Cerebellar nuclear complex (tissue), 1 donor: Measurements from ENCODE around the gene DNAH11.
A peak's percentile ranks its signal among the peaks of the same experiment; 100 is the strongest.

Experiments used
- DNase-seq, 2 experiments: peaks; one replicate each; lab custom pipeline; 2025; lab: John Stamatoyannopoulos, UW

Gene DNAH11

GRCh38 chr7:21550821-21551531, 8.1 kb downstream of the DNAH11 start:
- no peak for DNase-seq

GRCh38 chr7:21562385-21562784, 19.5 kb downstream of the DNAH11 start:
- DNase-seq: no peak

DNA sequence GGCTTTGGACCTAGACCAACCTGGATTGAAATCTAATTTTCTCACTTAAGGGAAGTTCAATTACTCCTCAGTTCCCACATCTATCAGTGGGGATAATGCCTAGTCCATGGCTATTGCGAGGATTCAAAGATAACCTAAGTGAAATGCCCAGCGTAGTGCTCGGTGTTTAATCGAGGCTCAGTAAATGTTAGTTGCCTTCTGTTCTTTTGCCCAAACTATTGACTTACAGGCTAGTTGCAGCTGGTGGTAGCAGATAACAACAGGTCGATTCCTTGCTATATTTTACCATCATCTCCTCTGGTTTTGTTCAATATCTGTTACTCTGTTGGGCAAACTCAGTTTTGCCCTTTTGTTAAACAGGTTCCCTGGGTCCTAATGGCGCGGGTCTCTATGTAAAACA, 22.8 kb downstream of the DNAH11 start:
- no peak for DNase-seq

- DNase-seq: no peak
These were observed 23.3 kb downstream of the DNAH11 start for GRCh38 chr7:21566094-21566493.

GRCh38 chr7:21568762-21569161, 25.9 kb downstream of the DNAH11 start:
- DNase-seq: no peak

- DNase-seq: peak in 1 of 2 experiments; percentile 14
These were observed 29.8 kb downstream of the DNAH11 start for GRCh38 chr7:21572331-21573313.

DNA sequence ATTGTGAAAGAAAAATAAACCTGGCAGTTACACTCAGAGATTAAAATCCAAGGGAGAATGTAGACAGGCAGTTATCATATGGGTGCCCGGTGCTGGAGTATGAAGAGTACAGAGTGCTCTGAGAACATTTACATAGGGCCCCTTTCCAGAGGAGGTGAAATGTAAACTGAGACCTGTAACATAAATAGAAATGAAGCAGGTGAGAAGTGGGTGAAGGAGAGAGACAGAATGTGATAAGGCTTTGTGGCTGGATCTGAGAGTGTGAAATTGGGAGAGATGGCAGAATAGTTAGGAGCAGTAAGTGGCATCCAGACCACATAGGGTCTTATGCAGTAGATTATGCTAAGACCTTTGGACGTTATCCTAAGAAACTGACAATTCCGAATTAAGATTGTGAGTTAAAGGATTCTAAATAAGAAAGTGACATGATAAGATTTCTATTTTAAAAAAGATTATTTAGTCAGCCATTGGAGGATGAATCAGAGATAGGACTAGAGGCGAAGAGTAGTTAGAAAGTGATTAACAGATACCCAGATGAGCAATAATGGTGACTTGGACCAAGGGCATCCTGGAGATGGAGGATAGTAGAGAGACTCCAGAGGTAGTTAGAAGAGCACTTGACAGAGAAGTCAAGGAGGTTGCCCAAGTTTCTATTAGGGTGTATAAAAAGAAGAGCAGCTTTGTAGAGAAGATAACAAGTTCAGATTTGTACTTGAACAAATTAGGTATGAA, 36.7 kb downstream of the DNAH11 start:
- no peak for DNase-seq

DNA sequence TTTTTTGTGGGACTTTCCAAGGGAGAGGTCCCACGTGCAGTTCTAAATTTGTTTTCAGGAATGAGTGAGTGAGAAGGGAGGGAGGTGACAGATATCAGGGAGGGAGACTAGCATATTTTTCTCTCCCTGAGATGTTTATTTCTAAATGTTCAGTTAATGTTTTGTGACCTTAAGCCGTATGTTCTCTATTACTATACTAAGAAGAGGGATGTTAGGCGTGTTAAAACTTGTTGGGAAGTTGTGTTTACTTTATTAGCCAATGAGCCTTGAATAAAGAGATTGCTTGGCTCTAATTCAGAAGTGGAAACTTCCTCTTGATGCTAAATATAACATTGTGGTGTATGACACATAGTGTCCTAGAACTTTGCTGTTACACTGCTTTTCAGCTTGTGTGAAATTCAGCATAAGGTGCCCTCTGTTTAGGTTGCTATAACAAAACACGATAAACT, 37.3 kb downstream of the DNAH11 start:
- no peak for DNase-seq

DNA sequence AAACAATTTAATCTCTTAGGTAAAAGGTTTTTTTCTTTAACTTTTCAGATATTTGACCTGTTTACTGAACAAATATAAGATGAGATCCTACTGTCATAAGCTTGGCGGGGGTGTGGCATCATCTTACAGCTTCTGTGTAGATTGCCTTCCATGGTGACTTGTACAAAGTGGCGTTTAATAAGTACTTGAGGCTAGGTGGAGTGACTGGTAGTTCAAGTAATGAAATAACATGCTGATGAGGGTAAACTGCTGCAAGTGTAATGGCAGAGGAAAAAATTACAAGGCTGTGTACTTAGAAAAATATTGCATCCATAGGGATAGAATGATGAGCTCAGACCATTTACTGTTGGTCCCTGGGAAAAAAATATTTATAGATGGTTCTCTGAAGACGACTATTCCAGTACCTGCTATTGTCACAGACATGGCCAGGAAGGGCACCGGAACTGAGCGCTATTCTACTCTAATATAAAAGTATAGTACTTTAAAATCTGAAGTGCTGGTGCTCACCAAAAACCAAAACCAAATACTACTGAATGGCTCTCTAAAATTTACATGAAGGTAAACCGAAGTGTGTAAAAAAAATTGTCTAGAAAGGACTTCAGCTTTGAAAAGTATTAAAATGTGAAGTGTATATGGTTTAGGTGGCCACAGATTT, 42.4 kb downstream of the DNAH11 start:
- DNase-seq: no peak

DNA sequence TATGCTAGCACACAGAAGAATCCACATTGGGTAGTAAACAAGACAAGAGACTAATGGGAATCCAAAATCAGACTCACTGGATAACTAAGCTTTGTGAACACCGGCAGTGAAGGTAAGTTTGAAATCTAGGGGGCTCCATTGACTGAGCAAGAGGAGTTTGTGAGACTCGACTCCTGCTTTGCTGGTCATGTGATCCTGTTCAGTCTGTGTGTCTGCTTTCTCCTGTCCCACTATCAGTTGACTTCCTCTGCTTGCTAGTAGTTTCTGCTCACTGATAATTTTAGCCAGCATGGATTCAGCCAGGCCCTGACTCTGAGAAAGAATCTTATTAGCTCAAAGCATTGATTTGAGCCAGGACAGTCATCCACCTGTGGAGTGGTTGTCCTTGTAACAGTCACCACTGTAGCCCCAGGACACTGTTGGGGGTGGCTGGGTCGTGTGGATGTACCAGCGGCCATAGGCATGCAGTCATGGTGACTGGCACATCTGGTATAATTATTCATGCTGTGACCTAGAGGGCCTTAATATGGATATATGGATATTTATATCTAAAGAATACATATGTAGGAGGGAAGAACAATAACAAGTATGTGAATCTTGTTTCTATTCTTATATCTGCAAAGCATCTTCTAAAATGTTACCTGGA, 44.4 kb downstream of the DNAH11 start:
- no peak for DNase-seq

GRCh38 chr7:21596801-21597200, 54.0 kb downstream of the DNAH11 start:
- DNase-seq: no peak

DNA sequence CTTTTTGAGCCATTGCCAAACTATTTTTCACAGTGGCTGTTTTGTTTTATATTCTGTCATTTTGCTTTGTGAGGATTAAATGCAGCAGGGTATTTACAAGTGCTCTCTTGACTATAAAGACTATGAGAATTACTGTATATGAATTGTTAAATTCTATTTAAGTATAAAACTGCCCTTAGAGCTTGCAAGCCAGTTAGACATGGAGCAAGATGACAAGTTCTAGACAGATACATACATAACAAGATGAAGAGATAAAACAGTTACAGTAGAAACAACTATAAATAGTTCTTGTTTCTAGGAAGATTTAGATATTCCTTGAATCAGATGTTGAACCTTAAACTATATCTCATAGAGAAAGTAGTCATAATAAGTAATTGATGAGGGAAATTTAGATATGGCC, 60.6 kb downstream of the DNAH11 start:
- no peak for DNase-seq

DNA sequence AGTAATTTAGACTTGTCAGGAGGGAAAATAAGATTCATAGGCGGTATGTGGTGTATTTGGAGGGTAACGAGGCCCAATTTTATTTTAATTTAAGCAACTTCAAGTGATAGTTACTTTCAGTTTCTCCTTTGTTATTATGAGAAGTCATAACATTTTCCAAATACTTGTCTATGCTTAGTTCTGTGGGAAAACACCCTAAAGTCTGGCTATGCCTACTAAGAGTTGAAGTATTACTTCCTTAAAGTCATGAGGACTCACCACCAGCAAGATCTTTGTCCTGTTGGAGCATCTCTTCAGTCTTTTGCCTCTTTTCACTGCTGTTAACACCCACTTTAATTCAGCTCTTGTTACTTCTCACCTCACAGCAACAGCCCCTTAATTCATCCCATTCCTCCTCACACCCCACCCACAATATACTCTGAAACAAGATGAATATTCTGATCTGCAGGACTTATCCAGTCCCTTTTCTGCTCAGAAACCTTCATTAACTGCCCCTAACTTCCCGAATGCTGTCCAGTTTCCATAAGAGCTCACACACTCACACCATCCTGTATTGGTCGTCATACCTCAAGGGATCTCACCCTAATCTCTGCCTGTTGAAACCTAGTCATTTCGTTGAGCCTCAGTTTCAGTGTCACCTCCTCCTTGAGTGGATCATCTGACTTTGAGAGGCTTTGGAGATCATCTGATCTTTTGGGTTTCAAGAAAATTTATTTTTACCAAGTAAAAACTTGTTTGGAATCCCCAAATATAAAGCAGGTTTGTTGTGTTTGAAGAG, 61.3 kb downstream of the DNAH11 start:
- DNase-seq: no peak

- DNase-seq: no peak
These were observed 62.3 kb downstream of the DNAH11 start for GRCh38 chr7:21605008-21605585.

DNA sequence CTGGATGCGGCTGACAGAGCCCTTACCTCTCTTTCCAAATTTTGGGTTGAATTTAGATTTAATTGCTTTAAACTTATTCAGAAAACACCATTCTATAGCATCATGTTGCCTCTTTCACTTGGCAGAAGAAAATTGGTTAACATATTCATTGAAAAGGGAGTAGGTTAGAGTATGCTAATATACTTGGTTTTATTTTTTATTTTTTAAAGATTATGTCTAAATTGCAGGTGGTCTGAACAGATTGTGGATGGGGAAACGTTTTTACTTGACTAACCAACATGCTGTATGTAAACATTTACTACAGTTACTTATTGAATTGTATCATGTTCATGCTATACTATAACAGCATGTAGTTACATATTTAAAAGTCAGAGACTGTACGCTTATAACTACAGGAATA, 65.6 kb downstream of the DNAH11 start:
- DNase-seq: no peak

DNA sequence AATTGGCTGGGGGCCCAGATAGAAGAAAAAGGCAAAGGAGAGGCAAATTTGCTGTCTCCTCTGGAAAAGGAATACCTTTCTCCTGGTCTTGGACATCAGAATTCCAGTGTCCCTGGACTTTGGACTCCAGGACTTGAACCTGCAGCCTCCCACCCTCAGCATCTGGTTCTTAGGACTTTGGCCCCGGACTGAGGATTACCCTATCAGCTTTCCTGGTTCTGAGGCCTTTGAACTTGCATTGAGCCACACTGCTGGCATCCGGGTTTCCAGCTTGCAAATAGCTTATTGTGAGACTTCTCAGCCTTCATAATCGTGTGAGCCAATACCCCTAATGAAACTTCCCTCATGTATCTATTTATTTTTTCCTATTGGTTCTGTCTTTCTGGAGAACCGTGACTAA, 68.3 kb downstream of the DNAH11 start:
- no peak for DNase-seq

- no peak for DNase-seq
These were observed 73.3 kb downstream of the DNAH11 start for GRCh38 chr7:21616091-21616490.

DNA sequence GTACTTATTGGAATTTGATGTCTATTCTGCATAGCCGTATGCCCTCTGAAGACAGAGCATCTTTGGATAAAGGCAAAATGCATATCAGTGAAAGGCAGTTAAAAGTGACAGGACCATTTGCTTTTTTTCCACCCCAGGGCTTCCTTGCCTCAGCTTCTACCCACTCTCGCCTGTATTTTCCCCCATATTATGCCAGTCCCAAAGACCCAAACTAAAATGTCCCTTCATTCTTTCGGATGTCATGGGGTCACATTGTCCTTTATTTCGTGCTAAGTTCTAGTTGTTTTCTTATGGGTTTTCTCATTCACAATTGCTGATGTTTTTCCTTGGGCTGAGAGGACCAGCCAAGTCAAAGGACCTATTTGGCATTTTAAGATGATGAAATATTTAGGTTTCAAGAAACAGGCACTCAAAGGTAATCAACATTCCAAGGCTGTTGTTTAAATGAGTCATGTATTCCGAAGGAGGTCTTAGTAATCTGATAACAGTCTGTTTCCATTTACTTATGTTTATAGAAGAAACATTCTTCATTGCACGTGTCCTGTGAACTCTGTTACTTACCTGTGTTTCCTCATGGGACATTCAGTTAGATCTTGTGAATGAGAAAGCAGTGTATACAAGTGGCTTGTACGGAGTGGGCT, 74.1 kb downstream of the DNAH11 start:
- DNase-seq: no peak

DNA sequence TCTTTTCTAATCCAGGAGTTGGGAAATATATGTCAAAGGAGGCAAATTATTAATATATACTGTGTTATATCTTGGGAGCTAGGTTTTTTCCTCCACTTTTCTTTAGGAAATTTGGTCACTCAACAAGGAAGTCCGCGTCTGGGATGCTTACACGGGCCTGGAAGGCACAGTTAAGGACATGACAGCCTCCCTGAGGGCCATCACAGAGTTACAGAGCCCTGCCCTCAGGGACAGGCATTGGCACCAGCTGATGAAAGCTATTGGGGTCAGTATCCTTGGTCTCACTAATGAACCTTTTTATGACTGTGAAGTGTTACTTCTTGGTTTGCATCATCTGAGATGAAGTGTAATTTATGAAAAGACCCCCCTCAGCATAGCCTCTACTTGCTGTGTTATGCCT, 74.7 kb downstream of the DNAH11 start:
- DNase-seq: no peak

GRCh38 chr7:21617916-21618390, 75.1 kb downstream of the DNAH11 start:
- no peak for DNase-seq
